HCT116 (cell line): Measurements from ENCODE around the gene MAD2L1.

Experiments
- ATF3 ChIP-seq: IDR thresholded peaks from 2 replicates; pipeline ENCODE4 v1.6.1; 2012
- CEBPB ChIP-seq: IDR thresholded peaks from 2 replicates; pipeline ENCODE4 v1.6.1; 2012; ENCODE audit warnings: low read depth
- EZH2phosphoT487 ChIP-seq: fragments of 200-600 bp; IDR thresholded peaks from 2 replicates; pipeline ENCODE4 v1.6.1; 2018; ENCODE audit warnings: antibody characterized with exemption, borderline replicate concordance
- FOSL1 ChIP-seq: IDR thresholded peaks from 2 replicates; pipeline ENCODE4 v1.6.1; 2012; ENCODE audit warnings: low read depth
- JUND ChIP-seq: IDR thresholded peaks from 2 replicates; pipeline ENCODE4 v1.6.1; 2012
- POLR2A ChIP-seq: IDR thresholded peaks from 2 replicates; pipeline ENCODE4 v1.7.0; 2011; ENCODE audit warnings: borderline replicate concordance; ENCODE audit not compliant: insufficient read depth, insufficient read length; ENCODE audit errors: extremely low read depth
- POLR2AphosphoS5 ChIP-seq: IDR thresholded peaks from 2 replicates; pipeline ENCODE4 v1.6.1; 2011; ENCODE audit warnings: mild to moderate bottlenecking, low read depth, low read length, moderate library complexity
- REST ChIP-seq: IDR thresholded peaks from 2 replicates; pipeline ENCODE4 v1.6.1; 2012; ENCODE audit warnings: low read depth
- SIN3A ChIP-seq: IDR thresholded peaks from 2 replicates; pipeline ENCODE4 v1.6.1; 2012; ENCODE audit warnings: low read depth
- TCF7L2 ChIP-seq: IDR thresholded peaks from 2 replicates; pipeline ENCODE4 v1.7.0; 2011; ENCODE audit warnings: borderline replicate concordance, inconsistent platforms; ENCODE audit not compliant: insufficient read depth, insufficient read length; ENCODE audit errors: extremely low read depth
- ZFX ChIP-seq: fragments of 450-650 bp; IDR thresholded peaks from 2 replicates; pipeline ENCODE4 v1.6.1; 2017
- TF ChIP-seq, protein P1 (sequence below), 3 experiments: fragments of 200-600 bp in 1 of 3; sonication (generic) in 1 of 3; IDR thresholded peaks in 2 of 3; conservative IDR thresholded peaks in 1 of 3; 2 replicates each; pipeline ENCODE4 v1.5.1; 2012 to 2017; ENCODE audit warnings: low read depth in 2 of 3, low read length in 2 of 3, antibody characterized with exemption in 1 of 3, borderline replicate concordance in 1 of 3, control low read depth in 1 of 3, mild to moderate bottlenecking in 1 of 3, mixed read lengths in 1 of 3, mixed run types in 1 of 3, moderate library complexity in 1 of 3; ENCODE audit not compliant: insufficient read depth in 1 of 3

- TF ChIP-seq FOSL1 (no peak), JUND (no peak), POLR2AphosphoS5 (no peak), ZFX (no peak), POLR2A (no peak), ATF3 (no peak), REST (no peak), EZH2phosphoT487 (no peak), CEBPB (no peak), TCF7L2 (no peak), SIN3A (no peak)
- TF ChIP-seq, protein P1, sequence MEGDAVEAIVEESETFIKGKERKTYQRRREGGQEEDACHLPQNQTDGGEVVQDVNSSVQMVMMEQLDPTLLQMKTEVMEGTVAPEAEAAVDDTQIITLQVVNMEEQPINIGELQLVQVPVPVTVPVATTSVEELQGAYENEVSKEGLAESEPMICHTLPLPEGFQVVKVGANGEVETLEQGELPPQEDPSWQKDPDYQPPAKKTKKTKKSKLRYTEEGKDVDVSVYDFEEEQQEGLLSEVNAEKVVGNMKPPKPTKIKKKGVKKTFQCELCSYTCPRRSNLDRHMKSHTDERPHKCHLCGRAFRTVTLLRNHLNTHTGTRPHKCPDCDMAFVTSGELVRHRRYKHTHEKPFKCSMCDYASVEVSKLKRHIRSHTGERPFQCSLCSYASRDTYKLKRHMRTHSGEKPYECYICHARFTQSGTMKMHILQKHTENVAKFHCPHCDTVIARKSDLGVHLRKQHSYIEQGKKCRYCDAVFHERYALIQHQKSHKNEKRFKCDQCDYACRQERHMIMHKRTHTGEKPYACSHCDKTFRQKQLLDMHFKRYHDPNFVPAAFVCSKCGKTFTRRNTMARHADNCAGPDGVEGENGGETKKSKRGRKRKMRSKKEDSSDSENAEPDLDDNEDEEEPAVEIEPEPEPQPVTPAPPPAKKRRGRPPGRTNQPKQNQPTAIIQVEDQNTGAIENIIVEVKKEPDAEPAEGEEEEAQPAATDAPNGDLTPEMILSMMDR (IDR thresholded peaks at IDR 0.05 in 2 of 3, conservative IDR thresholded peaks at IDR 0.05 in 1 of 3; ENCODE audit: borderline replicate concordance in 1 of 3, insufficient read depth in 1 of 3, low read depth in 2 of 3, low read length in 2 of 3), result no peak
These were observed 31.7 kb downstream of the MAD2L1 start for GRCh38 chr4:120034913-120035312.
